SU-DHL-6 (cell line): ENCODE results near the gene RAI1.

ENCODE experiments used
- H2AFZ ChIP-seq: fragments of 200-600 bp; sonication (generic); 2 replicates; pipeline ENCODE4 v1.6.1; 2014; ENCODE audit warnings: low read depth, mild to moderate bottlenecking, moderate library complexity, mixed read lengths, antibody characterized with exemption, low read length; ENCODE audit not compliant: severe bottlenecking
- H3F3A ChIP-seq: fragments of 200-600 bp; shearing (Covaris generic); 2 replicates; pipeline ENCODE4 v1.6.0; 2016; ENCODE audit warnings: antibody characterized with exemption, mild to moderate bottlenecking; ENCODE audit not compliant: insufficient read depth
- H3K27ac ChIP-seq: fragments of 200-600 bp; sonication (generic); 2 replicates; pipeline ENCODE4 v1.5.1; 2016; ENCODE audit warnings: low read depth, mild to moderate bottlenecking, low read length, moderate library complexity, mixed read lengths
- H3K27me3 ChIP-seq: fragments of 200-600 bp; sonication (generic), shearing (Covaris generic); 2 replicates; pipeline ENCODE4 v1.6.0; 2014; ENCODE audit warnings: mild to moderate bottlenecking, low read length
- H3K36me3 ChIP-seq: fragments of 200-600 bp; sonication (generic); 2 replicates; pipeline ENCODE4 v1.6.1; 2014; ENCODE audit warnings: mild to moderate bottlenecking, low read length, mixed read lengths
- H3K4me2 ChIP-seq: fragments of 300-600, 200-600 bp; shearing (Covaris generic), sonication (generic); 2 replicates; pipeline ENCODE4 v1.6.0; 2014; ENCODE audit warnings: low read length, low read depth, mild to moderate bottlenecking; ENCODE audit not compliant: poor library complexity, severe bottlenecking
- H3K4me3 ChIP-seq: fragments of 200-600 bp; sonication (generic); 2 replicates; pipeline ENCODE4 v1.5.1; 2014; ENCODE audit warnings: antibody characterized with exemption, low read length, mild to moderate bottlenecking, mixed read lengths; ENCODE audit not compliant: insufficient read depth, poor library complexity, severe bottlenecking
- H3K79me2 ChIP-seq: fragments of 200-600 bp; sonication (generic); 2 replicates; pipeline ENCODE4 v1.6.1; 2014; ENCODE audit warnings: mild to moderate bottlenecking, low read length, moderate library complexity; ENCODE audit not compliant: insufficient read depth
- H3K9ac ChIP-seq: fragments of 200-600 bp; sonication (generic); 2 replicates; pipeline ENCODE4 v1.7.0; 2014; ENCODE audit warnings: mild to moderate bottlenecking, low read length
- H3K9me2 ChIP-seq: fragments of 200-600 bp; sonication (generic); replicated peaks from 2 replicates; pipeline ENCODE4 v1.6.1; 2014; ENCODE audit warnings: low read length; ENCODE audit not compliant: insufficient read depth
- H3K9me3 ChIP-seq: fragments of 200-600 bp; sonication (generic); 2 replicates; pipeline ENCODE4 v1.6.1; 2014; ENCODE audit warnings: low read length, mixed read lengths; ENCODE audit not compliant: insufficient read depth
- H4K20me1 ChIP-seq: fragments of 200-600 bp; sonication (generic); 2 replicates; pipeline ENCODE4 v1.6.1; 2014; ENCODE audit warnings: low read depth, mild to moderate bottlenecking, antibody characterized with exemption, low read length, moderate library complexity, mixed read lengths
- EZH2phosphoT487 ChIP-seq: fragments of 200-600 bp; sonication (generic), shearing (Covaris generic); conservative IDR thresholded peaks from 2 replicates; pipeline ENCODE4 v1.6.1; 2018; ENCODE audit warnings: mild to moderate bottlenecking, antibody characterized with exemption, low read length, moderate library complexity, mixed read lengths
- TF ChIP-seq, protein P1 (sequence below): fragments of 200-600 bp; sonication (generic); IDR thresholded peaks from one replicate; pipeline ENCODE4 v1.5.1; 2017; ENCODE audit warnings: antibody characterized with exemption, mild to moderate bottlenecking, low read length, moderate library complexity; ENCODE audit not compliant: insufficient read depth, poor library complexity, severe bottlenecking

Gene RAI1

DNA sequence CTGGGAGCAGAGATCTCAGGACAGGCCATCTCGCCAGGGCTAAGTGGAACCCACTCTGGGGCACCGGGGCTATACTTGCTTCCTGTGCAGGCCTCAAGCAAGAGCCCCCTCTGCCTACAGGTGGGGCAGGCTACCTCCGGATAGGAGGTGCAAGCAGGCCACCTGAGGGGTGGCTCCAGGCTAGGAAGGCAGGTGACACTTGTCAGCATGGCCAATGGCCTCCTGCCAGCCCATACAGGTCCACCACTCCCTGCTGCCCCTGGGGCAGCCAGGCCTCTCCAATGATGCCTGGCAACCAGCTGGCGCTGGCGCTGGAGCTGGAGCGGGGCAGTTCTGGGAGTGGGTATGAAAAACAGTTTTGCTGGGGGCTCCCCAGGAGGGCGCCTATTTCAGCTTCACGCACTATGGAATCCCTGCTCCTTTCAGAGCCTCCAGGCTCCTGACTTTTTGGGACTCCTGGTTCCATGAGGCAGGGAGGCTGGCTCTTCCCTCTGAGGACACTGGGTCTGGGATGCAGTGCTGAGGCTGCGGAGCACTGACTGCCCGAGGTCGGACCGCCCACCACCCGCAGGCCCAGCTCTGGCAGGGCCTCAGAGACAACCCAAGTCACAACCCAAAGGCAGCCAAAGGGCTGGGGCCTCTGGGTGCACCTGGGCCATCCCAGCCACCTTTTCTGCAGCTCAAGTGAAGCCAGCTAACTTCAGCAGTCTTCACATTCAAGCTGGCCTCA lies 164.0 kb downstream of the RAI1 start:
- Histone ChIP-seq H4K20me1 (no peaks in the 10 kb centered on the region), H3K79me2 (no peaks in the 10 kb centered on the region), H3K27ac (no peak overlapping the region), H3K27me3 (no peaks in the 10 kb centered on the region), H3K36me3 (no peaks in the 10 kb centered on the region), H3K9me3 (no peaks in the 10 kb centered on the region), H2AFZ (no peak overlapping the region), H3K4me3 (no peak overlapping the region), H3K9me2 (no peaks in the 10 kb centered on the region), H3K4me2 (no peak overlapping the region), H3F3A (no peaks in the 10 kb centered on the region), H3K9ac (no peak overlapping the region)
- TF ChIP-seq EZH2phosphoT487: no peak
- TF ChIP-seq, protein P1, sequence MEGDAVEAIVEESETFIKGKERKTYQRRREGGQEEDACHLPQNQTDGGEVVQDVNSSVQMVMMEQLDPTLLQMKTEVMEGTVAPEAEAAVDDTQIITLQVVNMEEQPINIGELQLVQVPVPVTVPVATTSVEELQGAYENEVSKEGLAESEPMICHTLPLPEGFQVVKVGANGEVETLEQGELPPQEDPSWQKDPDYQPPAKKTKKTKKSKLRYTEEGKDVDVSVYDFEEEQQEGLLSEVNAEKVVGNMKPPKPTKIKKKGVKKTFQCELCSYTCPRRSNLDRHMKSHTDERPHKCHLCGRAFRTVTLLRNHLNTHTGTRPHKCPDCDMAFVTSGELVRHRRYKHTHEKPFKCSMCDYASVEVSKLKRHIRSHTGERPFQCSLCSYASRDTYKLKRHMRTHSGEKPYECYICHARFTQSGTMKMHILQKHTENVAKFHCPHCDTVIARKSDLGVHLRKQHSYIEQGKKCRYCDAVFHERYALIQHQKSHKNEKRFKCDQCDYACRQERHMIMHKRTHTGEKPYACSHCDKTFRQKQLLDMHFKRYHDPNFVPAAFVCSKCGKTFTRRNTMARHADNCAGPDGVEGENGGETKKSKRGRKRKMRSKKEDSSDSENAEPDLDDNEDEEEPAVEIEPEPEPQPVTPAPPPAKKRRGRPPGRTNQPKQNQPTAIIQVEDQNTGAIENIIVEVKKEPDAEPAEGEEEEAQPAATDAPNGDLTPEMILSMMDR: no peak

DNA sequence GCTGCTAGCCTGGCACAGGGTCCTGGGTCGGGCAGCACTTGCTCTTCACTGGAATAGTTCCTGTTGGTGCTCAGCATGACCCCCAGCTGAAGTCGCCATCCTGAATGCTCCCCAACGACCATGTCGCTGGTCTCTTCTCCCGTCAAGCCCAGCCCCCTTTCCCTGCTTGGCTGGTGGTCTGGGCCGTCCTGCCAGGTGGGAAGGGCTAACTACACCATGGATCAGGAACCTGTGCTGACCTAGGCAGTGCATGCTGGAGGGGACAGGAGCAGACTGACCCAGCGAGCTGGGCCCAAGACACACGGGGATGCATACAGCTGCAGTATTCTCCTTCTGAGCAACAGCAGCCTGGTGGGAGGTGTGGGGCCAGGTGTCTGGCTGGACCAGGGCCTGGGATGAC lies 164.7 kb downstream of the RAI1 start:
- H2AFZ ChIP-seq: no peak overlapping the region
- no peaks in the 10 kb centered on the region for H3F3A ChIP-seq

DNA sequence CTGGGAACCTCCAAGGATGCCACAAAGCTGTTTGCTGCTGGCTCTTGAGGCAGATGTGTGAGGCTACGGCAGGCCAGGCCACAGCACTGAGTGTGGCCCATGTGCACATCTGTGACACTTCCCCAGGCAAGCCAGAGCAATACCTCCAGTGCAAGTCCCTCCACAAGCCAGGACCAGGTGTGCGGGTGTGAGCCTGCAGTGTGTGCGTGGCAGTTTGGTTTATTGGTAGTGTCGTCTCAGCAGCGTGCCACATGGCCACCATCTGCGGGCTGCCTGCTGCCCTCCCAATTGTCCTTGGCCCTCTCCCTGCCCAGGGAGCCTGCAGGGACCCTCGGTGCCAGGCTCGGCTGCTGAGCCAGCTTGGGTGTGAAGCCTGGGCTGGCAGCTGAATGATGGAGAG lies 165.4 kb downstream of the RAI1 start:
- no peaks in the 10 kb centered on the region for H3F3A ChIP-seq
- no peaks in the 10 kb centered on the region for H3K9me2 ChIP-seq
- no peaks in the 10 kb centered on the region for H3K79me2 ChIP-seq
- H3K4me3 ChIP-seq: no peak overlapping the region
- no peak overlapping the region for H3K9ac ChIP-seq
- H3K27ac ChIP-seq: no peak overlapping the region
- H2AFZ ChIP-seq: no peak overlapping the region
- H3K9me3 ChIP-seq: no peaks in the 10 kb centered on the region
- H3K27me3 ChIP-seq: no peaks in the 10 kb centered on the region
- no peaks in the 10 kb centered on the region for H4K20me1 ChIP-seq
- TF ChIP-seq, protein P1: no peak
- TF ChIP-seq EZH2phosphoT487: no peak
- H3K4me2 ChIP-seq: no peak overlapping the region
- H3K36me3 ChIP-seq: no peaks in the 10 kb centered on the region

More for the DNA sequence above, 164.7 kb downstream of the RAI1 start:
- no peaks in the 10 kb centered on the region for H3K9me2 ChIP-seq
- TF ChIP-seq, protein P1: no peak
- no peak for TF ChIP-seq EZH2phosphoT487
- no peak overlapping the region for H3K4me3 ChIP-seq
- H3K79me2 ChIP-seq: no peaks in the 10 kb centered on the region
- H3K36me3 ChIP-seq: no peaks in the 10 kb centered on the region
- no peaks in the 10 kb centered on the region for H4K20me1 ChIP-seq
- H3K27me3 ChIP-seq: no peaks in the 10 kb centered on the region
- no peaks in the 10 kb centered on the region for H3K9me3 ChIP-seq
- H3K4me2 ChIP-seq: no peak overlapping the region
- no peak overlapping the region for H3K27ac ChIP-seq
- H3K9ac ChIP-seq: no peak overlapping the region
